Tongue (tissue), 2 donors: ENCODE measurements around the gene MEIKIN. TPM values are rescaled to one million over a fixed set of nuclear protein-coding genes. Genes with fewer than 3 reads are reported as not detected.

Source experiments
- DNase-seq: peaks from one replicate; pipeline ENCODE4 v3.0.0-alpha.2; 2015
- total RNA-seq: library from RNA; depleted of rRNA; stranded (reverse); fragments of >200 nt; gene quantifications from one replicate; pipeline ENCODE4 v1.2.3, GENCODE V29; 2014

MEIKIN gene
- total RNA-seq, 1 donor from 2014 or later: 3.9 TPM

DNA sequence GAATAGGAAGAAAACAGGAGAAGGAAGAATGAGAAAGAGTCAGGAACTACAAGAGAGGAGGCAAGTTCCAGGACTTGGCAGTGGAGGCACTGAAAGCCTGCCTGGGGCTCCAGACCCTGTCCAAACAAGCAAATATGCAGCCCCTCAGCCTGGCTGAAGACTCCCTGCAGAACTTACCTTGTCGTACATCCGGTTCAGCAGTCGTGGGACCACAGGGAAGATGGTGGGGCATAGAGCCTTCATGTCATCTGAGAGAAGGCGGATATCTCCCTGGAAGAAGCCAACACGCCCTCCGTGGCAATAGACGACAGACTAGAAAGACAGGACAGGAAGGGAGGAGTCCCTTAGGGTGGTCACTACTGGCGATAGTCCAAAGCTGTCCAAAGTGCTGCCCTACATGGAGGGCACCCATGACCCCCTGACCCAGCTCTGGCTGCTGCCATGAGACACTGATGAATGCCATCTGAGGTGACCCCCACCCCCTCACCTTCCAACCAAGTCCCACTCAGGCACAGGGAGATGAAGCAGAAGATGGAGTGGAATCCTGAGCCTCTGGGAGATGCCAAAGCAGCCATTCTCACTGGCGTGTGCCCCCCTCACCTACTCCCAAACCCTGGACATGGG lies 27.7 kb upstream of the MEIKIN start:
- DNase-seq: no peak

DNA sequence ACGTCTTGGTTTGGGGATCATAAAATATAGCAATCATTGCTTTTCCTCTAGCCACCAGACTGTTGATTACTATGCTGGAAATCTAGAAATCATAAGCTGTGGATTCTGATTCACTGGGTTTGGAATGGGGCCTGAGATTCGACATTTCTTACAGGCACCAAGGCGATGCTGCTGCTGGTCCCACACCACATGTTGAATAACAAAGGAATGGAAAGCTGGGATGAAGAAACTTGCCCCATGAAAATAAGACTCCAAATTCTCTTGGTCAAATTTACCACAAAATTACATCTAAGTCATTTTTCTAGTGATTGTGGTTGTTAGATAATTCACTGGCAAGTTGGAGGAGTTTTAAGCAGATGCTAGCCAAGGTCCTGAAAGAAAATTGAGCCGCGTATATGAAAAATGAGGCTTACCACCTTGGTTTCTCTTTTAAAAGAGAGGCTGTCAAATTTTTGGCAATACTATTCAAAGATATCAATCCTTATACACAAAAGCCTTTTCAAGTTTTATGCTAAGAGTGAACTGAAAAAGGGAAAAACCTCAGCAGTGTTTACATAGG lies 23.0 kb upstream of the MEIKIN start:
- DNase-seq: no peak

- DNase-seq: no peak
These were observed 21.1 kb upstream of the MEIKIN start for GRCh38 chr5:131966551-131966950.

GRCh38 chr5:131965826-131966415 lies 20.5 kb upstream of the MEIKIN start:
- DNase-seq: no peak

GRCh38 chr5:131959906-131960305 lies 14.4 kb upstream of the MEIKIN start:
- DNase-seq: no peak

- DNase-seq: no peak
These were observed 13.7 kb upstream of the MEIKIN start for GRCh38 chr5:131959136-131959535.

DNA sequence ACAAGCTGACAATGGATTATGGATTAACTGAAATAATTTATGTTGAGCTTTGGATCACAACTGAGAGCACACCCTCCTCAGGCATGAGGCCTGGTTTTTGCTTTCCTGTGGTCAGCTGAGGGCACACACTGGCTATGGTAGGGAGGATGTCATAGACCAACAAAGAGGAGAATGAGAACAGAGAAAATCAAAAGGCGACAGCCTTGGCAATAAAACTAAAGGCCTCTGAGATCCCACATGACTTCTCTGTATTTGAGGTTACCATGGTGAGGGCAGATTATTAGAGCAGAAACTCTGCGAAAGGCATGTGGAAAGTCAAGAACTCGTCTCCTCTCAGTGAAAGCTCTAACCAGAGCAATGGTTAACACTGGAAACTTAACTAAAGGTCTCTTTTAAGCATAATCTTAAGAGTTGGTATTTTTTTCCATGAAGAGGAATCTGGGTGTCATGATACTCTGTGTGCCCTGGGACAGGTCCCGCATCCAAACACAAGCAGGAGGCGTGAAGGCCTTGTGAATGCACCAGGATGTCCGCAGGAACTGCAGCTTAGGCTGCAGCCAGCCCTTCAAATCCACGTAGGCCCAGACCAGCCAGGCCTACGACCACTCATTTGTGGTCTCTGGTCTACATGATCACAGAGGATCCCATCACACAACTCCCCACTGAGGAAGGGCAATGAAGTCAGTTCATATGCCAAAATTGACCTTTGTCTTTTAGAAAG lies 12.4 kb upstream of the MEIKIN start:
- no peak for DNase-seq

- DNase-seq: no peak
These were observed 8.5 kb upstream of the MEIKIN start for GRCh38 chr5:131953969-131954368.

DNA sequence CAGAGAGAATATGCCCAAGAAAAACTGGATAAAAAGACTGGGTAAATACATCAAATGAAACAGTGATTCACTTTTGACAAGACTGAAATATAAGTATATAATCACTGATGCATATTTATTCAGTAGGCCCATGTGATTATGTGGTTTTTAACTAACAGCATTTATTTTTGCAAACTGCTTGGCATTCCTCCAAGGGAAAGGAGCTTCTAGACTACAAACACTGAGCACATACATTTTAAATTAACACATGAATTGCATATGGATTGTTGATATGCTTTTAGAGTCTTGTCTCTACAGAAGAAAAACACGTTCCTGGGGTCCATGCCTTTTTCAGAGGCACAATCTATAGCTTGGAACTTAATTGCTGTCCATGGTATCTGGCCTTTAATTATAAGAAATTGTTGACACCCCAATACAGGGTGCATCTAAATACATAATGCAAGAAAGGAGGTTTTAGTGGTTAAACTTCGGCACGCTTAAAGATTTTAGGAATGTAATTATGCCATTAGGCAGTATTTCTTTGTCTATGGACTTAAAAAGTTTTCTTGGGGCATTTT lies 6.9 kb upstream of the MEIKIN start:
- peak; percentile 24 for DNase-seq

GRCh38 chr5:131950706-131951105 lies 5.2 kb upstream of the MEIKIN start:
- DNase-seq: no peak

GRCh38 chr5:131947445-131947844 lies 2.0 kb upstream of the MEIKIN start:
- no peak for DNase-seq

- no peak for DNase-seq
These were observed 537 bp downstream of the MEIKIN start for GRCh38 chr5:131944702-131945550.

DNA sequence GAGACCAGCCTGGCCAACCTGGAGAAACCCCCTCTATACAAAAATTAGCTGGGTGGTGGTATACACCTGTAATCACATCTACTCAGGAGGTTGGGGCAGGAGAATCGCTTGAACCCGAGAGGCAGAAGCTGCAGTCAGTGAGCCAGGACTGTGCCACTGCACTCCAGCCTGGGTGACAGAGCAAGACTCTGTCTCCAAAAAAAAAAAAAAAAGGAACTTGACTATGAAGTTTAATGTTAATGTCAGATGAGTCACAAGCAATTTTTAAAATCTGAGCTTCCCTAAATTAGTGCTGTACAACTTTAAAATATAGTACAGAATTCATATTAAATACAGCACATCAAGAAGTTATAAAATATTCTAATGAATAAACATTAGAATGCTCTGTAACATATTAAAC lies 1.5 kb downstream of the MEIKIN start:
- DNase-seq: no peak

GRCh38 chr5:131942016-131942415 lies 3.4 kb downstream of the MEIKIN start:
- no peak for DNase-seq

DNA sequence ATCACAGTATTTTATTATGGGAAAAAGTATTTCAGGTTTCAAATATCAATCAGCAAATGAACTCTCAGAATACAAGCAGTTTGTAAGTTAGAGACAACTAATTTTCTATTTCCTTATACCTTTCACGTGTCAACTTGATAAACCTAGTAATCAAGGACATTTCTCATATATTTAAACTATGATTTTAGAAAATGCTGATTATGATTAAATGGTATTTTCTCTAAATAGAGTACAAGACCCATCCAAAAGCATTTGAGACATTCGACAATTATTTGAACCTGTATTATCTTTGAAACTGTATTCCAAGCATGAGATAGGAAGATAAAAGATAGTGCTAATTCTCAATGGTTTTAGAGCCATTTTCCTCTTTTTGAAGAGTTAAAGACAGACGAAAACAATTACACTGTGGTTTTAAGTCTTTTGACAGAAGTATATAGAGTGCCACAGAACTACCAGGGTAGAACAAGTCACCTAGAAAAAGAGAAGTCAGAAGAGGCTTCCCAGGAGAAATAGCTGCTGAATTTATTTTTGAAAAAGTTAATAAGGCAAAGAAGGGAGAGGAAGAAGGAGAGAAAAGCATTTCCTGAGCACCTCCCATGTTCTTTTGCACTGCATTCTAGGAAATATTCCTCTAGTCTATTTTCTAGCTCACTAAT lies 5.6 kb downstream of the MEIKIN start:
- DNase-seq: no peak

DNA sequence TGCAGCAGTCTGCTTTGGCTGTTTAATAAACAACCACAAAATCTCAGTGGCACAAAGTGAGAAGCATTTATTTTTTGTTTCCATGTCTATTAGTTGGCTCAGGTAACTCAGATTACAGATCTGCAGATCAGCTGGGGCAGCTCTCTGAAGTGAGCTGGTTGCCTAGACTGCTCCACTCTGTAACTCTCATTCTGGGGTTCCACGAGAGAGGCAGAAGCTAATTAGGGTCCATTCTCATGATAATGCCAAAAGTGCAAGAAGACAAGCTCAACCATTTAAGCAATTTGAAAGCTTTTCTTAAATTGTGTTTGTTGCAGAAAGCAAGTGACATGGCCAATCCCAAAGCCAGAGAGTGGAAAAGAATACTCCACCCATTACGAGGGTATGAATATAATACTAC lies 13.2 kb downstream of the MEIKIN start:
- no peak for DNase-seq

GRCh38 chr5:131928957-131929356 lies 16.5 kb downstream of the MEIKIN start:
- no peak for DNase-seq

- DNase-seq: no peak
These were observed 19.3 kb downstream of the MEIKIN start for GRCh38 chr5:131926168-131926567.

DNA sequence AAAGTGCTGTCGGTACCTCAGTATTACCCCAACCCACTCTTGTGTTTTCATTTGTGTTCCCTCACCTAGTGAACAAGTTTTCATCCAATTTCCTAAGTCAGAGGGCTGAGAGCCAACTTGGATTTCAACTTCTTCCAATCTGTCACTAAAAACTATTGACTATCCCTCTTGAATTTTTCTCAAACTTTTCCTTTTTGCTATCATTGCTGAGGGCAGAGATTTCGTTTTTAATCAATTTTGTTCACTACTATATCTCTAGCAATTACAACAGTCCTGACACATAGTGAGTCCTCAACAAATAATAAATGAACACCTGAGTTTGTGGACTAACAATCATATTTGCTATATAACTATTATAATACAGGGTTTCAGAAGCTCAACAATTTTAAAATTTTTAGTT lies 29.0 kb downstream of the MEIKIN start:
- DNase-seq: no peak

DNA sequence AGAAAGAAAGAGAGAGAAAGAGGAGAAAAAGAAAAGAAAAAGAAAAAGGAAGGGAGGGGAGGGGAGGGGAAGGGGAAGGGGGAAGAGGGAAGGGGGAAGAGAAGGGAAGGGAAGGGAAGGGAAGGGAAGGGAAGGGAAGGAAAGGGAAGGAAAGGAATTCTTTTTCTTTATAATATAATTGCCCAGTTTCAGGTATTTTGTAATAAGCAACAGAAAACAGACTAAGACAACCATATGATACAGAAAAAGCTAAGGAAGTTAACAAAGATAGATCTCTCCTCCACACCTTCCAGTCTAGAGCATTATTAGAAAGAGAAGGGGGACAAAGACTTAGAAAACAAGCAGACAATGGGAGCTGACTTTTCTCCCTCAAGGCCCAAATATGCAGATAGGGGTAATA lies 31.0 kb downstream of the MEIKIN start:
- DNase-seq: no peak

- DNase-seq: no peak
These were observed 31.9 kb downstream of the MEIKIN start for GRCh38 chr5:131913603-131914002.

- no peak for DNase-seq
These were observed 38.8 kb downstream of the MEIKIN start for GRCh38 chr5:131906668-131907067.
